ENCODE results near the gene TRIM37.
"Not testable (repeated sequence)": the region's sequence is repeated elsewhere in the genome, so short reads cannot be mapped to it uniquely, and the experiment has no call there.

TRIM37 gene, protein sequence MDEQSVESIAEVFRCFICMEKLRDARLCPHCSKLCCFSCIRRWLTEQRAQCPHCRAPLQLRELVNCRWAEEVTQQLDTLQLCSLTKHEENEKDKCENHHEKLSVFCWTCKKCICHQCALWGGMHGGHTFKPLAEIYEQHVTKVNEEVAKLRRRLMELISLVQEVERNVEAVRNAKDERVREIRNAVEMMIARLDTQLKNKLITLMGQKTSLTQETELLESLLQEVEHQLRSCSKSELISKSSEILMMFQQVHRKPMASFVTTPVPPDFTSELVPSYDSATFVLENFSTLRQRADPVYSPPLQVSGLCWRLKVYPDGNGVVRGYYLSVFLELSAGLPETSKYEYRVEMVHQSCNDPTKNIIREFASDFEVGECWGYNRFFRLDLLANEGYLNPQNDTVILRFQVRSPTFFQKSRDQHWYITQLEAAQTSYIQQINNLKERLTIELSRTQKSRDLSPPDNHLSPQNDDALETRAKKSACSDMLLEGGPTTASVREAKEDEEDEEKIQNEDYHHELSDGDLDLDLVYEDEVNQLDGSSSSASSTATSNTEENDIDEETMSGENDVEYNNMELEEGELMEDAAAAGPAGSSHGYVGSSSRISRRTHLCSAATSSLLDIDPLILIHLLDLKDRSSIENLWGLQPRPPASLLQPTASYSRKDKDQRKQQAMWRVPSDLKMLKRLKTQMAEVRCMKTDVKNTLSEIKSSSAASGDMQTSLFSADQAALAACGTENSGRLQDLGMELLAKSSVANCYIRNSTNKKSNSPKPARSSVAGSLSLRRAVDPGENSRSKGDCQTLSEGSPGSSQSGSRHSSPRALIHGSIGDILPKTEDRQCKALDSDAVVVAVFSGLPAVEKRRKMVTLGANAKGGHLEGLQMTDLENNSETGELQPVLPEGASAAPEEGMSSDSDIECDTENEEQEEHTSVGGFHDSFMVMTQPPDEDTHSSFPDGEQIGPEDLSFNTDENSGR

DNA sequence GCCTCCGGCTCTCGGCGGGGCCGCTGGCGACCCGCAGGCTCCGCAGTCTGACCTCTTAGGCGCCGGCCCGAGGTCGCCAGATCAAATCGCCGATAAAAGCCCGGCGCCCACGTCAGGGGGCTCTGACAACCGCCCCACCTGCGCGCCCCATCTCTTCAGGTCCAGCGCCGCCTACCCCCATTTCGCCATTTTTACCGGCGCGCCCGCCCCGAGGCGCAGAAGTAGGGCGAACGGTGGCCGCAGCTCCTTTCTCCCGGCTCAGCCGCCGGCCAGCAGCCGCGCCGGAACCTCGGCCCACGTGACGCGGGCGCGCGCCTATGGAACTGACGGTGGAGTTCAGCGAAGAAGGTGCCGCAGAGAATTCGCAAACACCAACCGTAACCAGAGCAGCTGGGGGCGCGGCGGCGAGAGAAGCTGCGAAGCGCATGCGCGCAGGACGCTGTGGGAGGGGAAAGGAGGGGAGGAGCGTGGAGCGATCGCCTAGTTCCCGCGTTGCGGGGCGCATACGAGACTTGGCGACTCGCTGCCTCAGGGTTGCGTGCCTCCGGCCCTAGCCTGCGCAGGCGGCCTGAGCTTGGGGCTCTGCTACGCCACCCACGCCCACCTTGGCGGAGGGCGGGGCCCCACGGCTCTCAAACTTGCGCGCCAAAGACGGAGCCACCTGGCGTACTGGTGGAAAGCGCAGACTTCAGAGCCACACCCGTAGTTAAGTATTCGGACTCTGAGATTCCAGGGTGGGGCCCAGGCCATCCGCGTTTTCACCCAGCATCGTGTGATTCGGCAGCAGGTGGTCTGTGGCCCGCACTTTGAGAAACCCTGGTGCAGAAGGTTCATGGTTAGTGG is at the start of gene TRIM37:
TSS of gene TRIM37 (minus strand) at position 418 of the 843 bp plus-strand sequence. CDS start 419 bp downstream, outside the sequence.
- in situ Hi-C loops (cut with MboI; ENCODE audit: low sequenced_read_pairs) = no loop called here

DNA sequence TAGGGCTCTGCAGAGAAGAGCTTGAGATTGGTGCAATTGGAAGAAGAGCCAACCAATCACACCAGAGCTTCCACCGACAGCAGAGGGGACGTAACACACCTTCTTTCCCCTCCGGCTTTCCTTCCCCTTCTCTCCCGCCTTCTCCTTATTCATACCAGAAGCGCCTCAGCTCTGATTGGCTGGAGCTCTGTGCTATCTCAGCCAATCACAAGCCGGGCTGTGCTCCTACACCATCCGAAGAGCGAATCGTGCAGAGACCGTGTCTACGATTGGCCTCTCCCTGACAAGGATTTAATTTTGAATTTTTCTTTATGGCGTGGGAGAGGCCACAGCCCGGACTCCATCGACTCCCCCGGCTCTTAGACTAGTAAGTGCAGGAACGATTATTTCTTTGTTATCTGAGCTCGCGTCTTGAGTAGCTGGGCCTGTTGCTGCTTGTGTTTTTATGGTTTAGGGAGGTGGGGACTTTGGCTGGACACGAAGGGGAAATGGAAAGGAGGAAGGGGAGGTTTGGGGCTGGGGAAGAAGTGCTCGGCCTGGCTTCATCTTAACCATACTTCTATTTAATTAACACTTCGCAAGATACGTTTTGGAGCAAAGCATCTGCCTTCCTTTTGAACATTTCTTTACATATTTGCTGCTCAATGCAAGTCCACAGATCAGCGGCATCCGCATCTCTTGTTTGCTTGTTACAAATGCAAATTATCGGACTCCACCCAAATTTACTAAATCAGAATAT is 48.9 kb upstream of the TRIM37 start, which contains the start of gene PRR11:
TSS of gene PRR11 (plus strand) at position 308 of the 739 bp plus-strand sequence. CDS start 14,007 bp downstream, outside the sequence.
- in situ Hi-C loops (cut with MboI; ENCODE audit: low sequenced_read_pairs) = no loop called here

DNA sequence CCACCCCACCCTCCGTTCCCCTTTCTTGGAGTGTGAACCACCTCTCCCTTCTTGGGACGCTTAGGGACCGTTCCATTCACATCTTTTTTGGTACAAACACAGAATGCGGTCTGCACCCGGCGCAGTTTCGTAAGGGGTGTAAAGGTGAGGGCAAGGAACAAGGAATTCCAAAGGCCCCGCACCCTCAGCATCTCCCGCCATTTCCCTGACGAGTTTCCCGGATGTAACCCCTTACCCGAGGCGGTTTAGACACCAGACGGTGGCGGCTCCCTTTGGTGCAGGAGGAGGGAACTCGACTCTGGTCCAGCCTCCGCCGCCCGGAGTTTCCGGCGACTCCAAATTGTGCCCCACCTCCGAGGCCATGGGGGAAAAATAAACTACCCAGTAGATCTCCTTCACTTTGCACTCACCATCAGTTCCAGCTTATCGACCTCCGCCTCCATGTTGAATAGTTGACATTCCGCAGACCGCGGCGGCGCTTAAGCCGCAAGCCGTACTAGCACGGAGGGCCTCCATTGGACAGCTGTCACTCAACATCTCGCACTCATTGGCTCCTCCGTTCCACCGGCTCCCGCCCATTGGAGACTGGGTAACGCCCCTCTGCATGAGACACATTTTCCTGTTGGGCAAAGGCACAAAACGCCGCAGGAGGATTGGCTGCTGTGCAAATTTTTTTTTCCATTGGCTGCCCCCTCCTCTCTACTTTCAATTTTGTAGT is 48.2 kb upstream of the TRIM37 start, which contains the start of gene SKA2:
TSS of gene SKA2 (minus strand) at position 466 of the 718 bp plus-strand sequence. CDS start at position 443, 23 bp downstream.
- in situ Hi-C loops (cut with MboI; ENCODE audit: low sequenced_read_pairs) = no loop called here

DNA sequence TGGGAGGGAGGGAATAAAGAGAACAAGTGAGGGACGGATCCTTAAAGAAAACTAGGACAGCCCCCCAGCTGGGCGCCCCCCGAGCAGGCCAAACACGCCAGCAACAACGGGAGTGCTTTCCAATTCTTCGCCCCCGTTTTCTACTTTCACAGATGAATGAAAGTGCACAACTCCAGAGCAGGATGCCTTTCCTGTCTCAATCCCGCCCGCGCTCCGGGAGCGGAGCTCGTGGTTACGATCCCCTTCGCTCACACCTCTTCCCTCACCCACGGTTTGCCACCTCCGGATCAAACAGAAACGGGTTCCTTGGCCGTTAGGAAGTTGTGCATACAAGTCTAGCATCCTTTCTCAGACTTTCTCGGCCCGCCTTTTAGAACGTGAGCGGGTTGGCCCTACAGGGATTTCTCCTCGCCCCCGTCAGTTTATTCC is 47.6 kb upstream of the TRIM37 start:
- in situ Hi-C loops (cut with MboI; ENCODE audit: low sequenced_read_pairs) = no loop called here

DNA sequence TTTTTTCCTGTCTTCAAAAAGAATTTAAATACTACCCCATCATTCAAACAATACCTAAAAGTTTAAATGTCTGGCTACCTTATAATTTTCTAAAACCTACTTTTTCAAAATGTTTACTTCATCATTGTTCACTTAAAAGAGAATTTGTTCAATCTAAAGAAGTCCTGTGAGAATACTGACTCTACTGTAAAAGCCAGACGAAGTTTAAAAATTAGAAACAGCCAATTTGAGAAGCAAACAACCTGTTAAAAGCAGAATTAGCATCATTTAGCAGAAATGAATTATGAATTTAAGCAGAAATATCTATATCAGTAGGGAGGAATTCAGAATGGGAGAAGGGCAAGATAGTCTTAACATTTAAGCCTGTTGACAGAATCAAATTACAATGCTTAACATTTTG is 46.2 kb upstream of the TRIM37 start:
- in situ Hi-C loops (cut with MboI; ENCODE audit: low sequenced_read_pairs) = no loop called here

DNA sequence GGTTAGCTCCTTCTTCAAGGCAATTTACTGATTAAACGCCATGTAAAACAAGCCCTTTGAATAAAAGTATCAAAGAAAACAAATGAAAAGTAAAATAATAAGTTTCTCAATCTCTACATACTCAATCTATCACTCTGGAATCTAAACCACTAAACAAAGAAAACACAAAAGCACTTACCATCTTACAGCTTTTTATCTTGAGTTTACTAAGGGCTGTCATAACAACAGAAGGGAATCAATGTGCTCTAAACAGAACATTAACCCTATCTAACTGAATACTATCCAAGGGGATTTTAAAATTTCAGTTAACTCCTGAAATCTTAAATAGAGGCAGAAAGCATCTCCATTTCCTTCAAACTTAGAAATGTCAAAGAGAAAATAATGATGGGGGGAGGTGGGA is 44.9 kb upstream of the TRIM37 start:
- in situ Hi-C loops (cut with MboI; ENCODE audit: low sequenced_read_pairs) = no loop called here

DNA sequence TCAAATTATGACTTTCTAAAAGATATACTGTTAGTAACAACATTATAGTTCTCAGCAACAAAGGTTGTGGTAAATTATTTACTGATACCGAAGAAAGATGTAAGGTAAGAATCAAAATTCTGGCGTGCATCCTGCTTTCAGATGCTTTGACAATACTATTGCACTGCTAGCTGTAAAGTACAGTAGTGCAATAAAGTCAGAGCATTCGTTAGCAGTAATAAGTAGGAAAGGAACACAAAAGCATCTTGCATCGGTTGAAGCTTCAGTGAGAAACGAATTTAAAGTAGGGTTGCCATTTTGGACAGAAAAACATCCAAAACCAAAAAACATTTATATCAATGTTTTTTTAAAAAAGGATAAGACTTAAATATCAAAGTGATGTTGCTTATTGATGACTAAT is 44.3 kb upstream of the TRIM37 start:
- in situ Hi-C loops (cut with MboI; ENCODE audit: low sequenced_read_pairs) = no loop called here

DNA sequence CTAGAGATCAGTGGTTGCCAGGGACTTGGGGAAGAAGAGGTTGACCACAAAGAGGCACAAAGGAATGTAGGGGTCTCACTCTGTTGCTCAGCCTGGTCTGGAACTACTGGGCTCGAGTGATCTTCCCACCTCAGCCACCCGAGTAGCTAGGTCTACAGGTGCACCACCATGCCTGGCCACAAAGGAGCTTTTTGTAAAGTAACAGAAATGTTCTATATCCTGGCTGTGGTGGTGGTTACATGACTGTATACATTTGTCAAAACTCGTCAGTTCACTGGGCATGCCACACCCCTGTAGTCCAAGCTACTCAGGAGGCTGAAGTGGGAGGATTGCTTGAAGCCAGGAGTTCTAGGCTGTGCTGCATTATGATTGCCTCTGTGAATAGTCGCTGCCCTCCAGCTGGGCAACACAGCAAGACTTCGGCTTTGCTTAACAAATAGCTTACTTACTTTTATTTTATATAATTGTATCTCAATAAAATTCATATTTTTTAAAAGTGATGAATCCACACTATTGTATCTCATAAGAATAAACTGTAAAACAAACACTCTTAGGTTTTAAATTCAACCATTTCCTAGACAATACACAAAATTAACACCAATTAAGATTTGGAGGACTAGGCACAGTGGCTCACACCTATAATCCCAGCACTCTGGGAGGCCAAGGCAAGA is 43.3 kb upstream of the TRIM37 start:
- in situ Hi-C loops (cut with MboI; ENCODE audit: low sequenced_read_pairs) = no loop called here

DNA sequence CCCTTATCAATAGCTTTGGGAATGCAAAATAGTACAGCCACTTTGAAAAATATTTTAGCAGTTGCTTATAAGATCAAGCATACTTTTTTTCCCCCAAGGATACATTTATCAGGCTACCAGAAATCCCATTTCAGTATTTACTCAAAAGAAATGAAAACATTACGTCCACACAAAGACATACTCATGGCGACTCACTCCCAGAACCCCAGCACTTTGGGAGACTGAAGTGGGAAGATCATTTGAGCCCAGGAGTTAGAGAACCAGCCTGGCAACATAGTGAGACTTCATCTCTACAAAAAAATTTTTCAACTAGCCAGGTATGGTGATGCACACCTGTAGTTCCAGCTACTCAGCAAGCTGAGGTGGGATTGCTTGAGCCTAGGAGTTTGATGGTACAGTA is 42.4 kb upstream of the TRIM37 start:
- in situ Hi-C loops (cut with MboI; ENCODE audit: low sequenced_read_pairs) = no loop called here

DNA sequence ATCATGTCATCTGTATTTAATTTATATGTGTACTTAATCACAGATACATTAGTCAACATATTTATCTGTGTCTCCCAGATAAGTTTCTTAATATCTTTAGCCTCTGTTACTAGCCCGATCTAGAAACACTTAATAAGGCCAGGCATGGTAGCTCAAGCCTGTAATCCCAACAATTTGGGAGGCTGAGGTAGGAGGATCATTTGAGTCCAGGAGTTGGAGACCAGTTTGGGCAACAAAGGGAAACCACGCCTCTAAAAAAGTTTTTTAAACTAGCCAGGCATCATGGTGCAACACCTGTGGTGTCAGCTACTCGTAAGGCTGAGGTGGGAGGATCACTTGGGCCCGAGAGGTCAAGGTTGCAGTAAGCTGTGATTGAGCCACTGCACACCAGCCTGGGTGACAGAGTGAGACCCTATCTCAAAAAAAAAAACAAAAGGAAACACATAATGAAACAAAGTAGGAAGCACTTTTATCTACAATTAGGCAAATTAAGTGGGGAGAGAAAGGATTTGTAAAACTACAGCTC is 39.0 kb upstream of the TRIM37 start:
- in situ Hi-C loops (cut with MboI; ENCODE audit: low sequenced_read_pairs) = no loop called here

DNA sequence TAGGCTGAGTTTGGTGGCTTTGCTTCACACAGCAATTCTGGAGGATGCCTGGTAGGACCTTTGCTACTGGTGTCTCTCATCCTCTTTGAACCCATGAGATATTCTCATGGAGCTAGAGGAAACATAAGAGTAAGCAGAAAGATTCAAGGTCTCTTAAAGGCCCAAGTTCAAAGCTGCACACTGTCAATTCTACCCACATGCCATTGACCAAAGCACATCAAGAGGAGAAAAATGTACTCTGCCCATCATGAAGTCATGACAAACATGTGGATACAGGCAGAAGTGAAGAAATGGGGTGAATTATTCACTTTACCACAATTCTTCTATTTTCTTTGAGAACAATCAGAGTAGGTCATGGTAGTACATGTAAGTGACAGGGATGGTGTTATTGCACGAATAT is 35.2 kb upstream of the TRIM37 start:
- in situ Hi-C loops (cut with MboI; ENCODE audit: low sequenced_read_pairs) = no loop called here

DNA sequence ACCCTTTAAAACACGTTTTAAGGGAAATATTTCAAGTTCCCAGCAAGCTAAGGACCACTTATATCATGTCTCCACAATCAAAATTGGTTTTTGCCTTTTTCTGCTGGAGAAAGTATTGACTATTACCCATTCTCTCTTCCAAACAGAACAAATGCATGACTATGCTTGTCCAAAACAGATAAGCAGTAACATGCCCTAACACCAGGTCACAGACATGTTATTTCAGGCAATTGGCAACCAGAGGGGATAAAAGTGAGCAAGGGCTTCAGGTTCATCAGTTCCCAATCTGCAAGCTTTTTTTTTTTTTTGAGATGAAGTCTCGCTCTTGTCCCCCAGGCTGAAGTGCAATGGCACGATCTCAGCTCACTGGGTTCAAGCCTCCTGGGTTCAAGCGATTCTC is 33.3 kb upstream of the TRIM37 start:
- in situ Hi-C loops (cut with MboI; ENCODE audit: low sequenced_read_pairs) = no loop called here

DNA sequence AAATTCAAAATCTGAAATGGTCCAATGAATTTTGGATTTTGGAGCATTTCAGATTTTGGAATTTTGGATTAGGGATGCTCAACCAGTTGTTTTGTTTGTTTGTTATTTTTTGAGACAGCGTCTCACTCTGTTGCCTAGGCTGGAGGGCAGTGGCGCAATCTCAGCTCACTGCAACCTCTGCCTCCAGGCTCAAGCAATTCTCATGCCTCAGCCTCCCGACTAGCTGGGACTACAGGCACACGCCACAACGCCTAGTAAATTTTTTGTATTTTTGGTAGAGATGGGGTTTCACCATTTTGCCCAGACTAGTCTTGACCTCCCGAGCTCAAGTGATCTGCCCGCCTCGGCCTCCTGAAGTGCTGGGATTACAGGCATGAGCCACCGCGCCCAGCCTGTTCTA is 31.7 kb upstream of the TRIM37 start:
- in situ Hi-C loops (cut with MboI; ENCODE audit: low sequenced_read_pairs) = not testable (repeated sequence)

DNA sequence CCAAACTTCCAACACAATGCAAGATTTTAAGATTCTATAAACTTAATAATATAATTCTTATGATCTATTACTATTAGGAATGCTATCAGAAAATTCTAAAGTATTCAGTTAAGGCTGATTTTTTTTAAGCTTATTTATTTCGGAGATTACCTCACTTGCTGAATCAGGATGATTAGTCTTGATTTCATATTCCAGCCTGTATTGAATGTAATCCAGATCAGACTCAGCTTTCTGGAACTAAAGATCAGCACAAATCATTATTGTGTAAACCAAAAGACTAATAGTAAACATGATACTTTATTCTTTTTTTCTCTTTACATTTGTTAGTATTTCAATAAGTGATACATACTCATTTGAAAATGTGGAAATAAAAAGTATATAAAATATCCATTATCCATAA is 24.5 kb upstream of the TRIM37 start:
- in situ Hi-C loops (cut with MboI; ENCODE audit: low sequenced_read_pairs) = no loop called here

DNA sequence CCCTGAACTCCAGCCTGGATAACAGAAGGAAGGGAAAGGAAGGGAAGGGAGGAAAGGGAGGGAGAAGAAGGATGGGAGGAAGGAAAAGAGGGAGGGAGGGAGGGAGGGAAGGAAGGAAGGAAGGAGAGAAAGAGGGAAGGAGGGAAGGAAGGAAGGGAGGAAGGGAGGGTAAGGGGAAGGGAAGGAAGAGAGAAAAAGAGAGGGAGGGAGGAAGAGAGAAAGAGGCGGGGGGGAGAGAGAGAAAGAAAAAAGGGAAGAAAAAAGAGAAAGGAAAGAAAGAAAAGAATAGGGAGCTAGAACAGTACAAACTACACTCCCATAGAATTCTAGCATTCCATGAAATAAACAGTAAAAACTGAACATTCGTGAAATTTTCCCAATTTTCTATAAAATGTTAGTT is 23.1 kb upstream of the TRIM37 start:
- in situ Hi-C loops (cut with MboI; ENCODE audit: low sequenced_read_pairs) = no loop called here

DNA sequence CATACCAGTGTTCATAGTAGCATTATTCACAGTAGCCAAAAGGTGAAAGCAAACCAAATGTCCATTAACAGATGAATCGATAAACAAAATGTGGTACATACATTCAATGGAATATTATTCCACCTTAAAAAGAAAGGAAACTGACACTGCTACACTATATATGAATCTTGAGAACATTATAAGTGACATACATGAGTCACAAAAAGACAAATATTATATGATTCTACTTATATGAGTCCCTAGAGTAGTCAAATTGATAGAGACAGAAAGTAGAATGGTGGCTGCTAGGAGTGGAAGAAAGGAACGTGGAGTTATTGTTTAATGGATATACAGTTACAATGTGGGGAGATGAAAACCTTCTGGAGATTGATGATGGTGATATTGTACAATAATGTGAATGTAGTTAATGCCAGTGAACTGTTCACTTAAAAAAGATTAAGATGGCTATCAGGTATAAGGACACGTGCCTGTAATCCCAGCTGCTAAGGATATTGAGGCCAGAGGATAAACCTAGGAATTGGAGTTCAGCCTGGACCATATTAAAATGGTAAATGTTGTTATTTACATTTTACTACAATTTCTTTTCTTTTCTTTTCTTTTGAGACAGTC is 20.2 kb upstream of the TRIM37 start:
- in situ Hi-C loops (cut with MboI; ENCODE audit: low sequenced_read_pairs) = no loop called here

DNA sequence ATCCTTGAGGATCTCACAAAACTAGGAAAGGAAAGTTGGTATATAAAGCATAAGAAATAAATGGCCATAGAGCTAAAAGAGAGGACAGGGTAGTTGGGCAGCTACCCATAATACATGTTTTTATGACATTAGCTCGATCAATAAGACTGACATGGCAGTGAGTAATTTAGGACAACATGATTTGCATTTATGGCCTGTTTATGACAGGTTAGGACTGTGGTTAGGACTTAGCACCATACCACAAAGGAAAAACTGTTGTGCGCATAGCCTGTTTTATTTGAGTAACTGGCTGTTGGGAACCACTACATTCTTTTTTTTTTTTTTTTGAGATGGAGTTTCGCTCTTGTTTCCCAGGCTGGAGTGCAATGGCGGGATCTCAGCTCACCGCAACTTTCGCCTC is 18.0 kb upstream of the TRIM37 start:
- in situ Hi-C loops (cut with MboI; ENCODE audit: low sequenced_read_pairs) = no loop called here

DNA sequence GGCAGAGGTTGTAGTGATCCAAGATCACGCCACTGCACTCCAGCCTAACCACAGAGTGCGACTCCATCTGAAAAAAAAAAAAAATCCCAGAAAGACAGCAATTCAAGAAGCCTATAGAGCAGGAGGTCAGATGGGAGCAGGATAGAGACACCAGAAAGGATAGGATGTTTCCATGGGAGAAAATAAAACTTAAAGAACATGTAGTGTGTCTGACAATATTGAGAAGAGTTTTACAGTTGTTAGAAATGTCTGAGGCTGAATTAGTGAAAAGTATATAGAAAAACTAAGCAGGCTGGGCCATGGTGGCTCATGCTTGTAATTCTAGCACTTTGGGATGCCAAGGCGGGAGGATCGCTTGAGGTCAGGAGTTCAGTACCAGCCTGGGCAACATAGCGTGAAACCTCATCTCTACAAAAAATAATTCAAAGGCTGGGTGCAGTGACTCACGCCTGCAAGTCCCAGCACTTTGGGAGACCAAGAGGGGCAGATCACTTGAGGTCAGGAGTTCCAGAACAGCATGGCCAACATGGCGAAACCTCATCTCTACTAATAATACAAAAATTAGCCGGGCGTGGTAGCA is 15.3 kb upstream of the TRIM37 start:
- in situ Hi-C loops (cut with MboI; ENCODE audit: low sequenced_read_pairs) = no loop called here

All from HL-60/S4 treated with phorbol 12-myristate 13-acetate at 8.2 ng/mL for 4 days and 3 days (cell line).